HFF-Myc (cell line): Measurements from ENCODE around the gene SDK2.

Experiments
- DNase-seq: peaks from one replicate; pipeline ENCODE4 v3.0.0-alpha.2; 2011; ENCODE audit warnings: low read depth; ENCODE audit errors: extremely low read depth
- H3K4me3 ChIP-seq: replicated peaks from 2 replicates; pipeline ENCODE4 v1.5.1; 2011; ENCODE audit warnings: low read depth, mild to moderate bottlenecking, control low read depth, low read length
- TF ChIP-seq, protein P1 (sequence below): IDR thresholded peaks from 2 replicates; pipeline ENCODE4 v1.5.1; 2012; ENCODE audit warnings: mild to moderate bottlenecking, low read depth, low read length, control low read depth; ENCODE audit errors: missing control alignments

Gene SDK2

GRCh38 chr17:73532421-73532901 is 111.8 kb downstream of the SDK2 start:
- no peak overlapping the region for H3K4me3 ChIP-seq
- TF ChIP-seq, protein P1, sequence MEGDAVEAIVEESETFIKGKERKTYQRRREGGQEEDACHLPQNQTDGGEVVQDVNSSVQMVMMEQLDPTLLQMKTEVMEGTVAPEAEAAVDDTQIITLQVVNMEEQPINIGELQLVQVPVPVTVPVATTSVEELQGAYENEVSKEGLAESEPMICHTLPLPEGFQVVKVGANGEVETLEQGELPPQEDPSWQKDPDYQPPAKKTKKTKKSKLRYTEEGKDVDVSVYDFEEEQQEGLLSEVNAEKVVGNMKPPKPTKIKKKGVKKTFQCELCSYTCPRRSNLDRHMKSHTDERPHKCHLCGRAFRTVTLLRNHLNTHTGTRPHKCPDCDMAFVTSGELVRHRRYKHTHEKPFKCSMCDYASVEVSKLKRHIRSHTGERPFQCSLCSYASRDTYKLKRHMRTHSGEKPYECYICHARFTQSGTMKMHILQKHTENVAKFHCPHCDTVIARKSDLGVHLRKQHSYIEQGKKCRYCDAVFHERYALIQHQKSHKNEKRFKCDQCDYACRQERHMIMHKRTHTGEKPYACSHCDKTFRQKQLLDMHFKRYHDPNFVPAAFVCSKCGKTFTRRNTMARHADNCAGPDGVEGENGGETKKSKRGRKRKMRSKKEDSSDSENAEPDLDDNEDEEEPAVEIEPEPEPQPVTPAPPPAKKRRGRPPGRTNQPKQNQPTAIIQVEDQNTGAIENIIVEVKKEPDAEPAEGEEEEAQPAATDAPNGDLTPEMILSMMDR, result no peak
- no peak for DNase-seq

DNA sequence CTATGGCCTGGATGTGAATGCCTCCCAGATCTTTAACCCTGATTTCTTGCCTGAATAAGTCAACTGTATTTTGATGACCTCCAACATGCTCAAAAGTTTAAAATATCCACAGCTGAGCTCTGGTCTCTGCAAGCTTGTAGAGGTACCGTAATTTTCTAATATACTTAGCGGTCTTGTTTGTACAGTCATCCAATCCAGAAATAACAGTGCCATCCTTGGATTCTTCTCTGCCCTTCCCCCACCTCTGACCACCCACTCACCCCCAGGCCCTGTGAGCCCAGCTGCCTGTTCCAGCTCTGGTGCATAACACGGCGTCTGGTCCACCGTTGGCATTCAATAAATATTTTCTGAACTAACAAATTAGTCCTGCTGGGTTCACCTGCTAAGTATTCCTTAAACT is 113.1 kb downstream of the SDK2 start:
- TF ChIP-seq, protein P1, result no peak
- DNase-seq, result no peak
- no peak overlapping the region for H3K4me3 ChIP-seq

- DNase-seq, result no peak
- TF ChIP-seq, protein P1, result no peak
- H3K4me3 ChIP-seq, result no peak overlapping the region
Measured at GRCh38 chr17:73528679-73529078, 115.6 kb downstream of the SDK2 start.

DNA sequence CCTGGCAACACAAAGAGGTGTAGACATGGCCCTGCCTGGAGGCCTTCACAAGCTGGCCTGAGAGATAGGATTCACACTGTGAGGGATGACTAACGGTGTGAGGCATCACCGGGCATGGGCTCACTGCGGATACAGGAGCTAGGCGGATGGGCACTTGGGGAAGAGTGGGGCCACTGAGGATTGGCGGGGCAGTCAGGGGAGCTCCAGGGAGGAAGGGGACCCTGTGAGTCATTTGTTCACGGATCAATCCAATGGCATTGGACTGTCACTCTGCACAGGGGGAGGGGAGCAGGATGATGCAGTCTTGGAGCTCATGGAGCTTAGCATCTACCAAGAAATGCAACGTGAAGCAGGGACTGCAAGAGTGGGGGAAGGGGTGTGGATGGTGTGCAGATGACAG is 117.3 kb downstream of the SDK2 start:
- no peak for DNase-seq
- H3K4me3 ChIP-seq, result no peak overlapping the region
- TF ChIP-seq, protein P1, result no peak

DNA sequence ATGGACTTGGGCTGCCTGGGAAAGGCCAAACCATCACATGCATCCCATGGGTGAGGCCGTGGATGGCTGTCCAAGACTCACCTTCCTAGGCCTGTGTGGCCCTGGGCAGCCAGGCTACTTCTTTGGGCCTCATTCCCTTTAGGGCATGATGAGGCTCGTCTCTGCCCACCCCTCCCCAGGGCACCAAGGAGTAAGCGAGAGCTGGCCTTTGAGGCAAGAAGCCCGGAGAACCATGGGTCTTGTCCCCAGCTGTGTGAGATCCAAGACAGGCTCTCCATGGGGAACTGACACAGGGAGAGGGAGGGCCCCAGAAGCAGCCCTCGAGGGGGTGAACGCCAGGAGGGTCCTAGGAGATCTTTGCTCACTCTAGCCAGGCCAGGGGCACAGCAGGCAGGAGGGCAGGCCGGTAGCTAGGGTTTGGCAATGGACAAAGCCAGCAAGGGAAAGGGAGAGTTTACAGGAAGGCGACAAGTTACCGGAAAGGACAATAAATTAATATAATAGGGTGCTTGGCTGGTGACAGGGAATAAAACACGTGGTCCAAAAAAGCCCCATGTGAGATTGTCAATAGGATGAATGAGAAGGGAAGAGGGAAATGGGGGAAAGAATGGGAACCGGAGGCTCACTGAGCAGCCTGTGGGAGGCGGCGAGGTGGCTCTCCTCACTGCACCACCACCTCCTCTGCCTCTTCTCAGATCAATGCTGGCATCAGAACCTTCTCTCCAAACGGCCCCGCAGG is 119.1 kb downstream of the SDK2 start:
- DNase-seq, result no peak
- TF ChIP-seq, protein P1, result no peak
- H3K4me3 ChIP-seq, result no peak overlapping the region

- TF ChIP-seq, protein P1, result no peak
Measured at GRCh38 chr17:73522696-73523095, 121.5 kb downstream of the SDK2 start.

More at GRCh38 chr17:73522696-73523095, 121.5 kb downstream of the SDK2 start:
- DNase-seq, result no peak
- no peak overlapping the region for H3K4me3 ChIP-seq
